Peyer's patch (tissue), 4 donors: ENCODE results near the gene GAK.

Experiments used
- POLR2A ChIP-seq, 2 donors: fragments of 450-650 bp; IDR thresholded peaks; one replicate each; pipeline ENCODE4 v1.5.1; 2017; ENCODE audit warnings: antibody characterized with exemption in 2 of 2, mild to moderate bottlenecking in 2 of 2, moderate library complexity in 2 of 2
- TF ChIP-seq, protein P1 (sequence below), 6 experiments: fragments of 450-650 bp in 4 of 6; fragments of 200-600 bp in 2 of 6; sonication (generic) in 1 of 6; IDR thresholded peaks; one replicate each; pipeline ENCODE4 v1.5.1; 2017 to 2019; ENCODE audit warnings: antibody characterized with exemption in 6 of 6, mild to moderate bottlenecking in 3 of 6, moderate library complexity in 1 of 6

DNA sequence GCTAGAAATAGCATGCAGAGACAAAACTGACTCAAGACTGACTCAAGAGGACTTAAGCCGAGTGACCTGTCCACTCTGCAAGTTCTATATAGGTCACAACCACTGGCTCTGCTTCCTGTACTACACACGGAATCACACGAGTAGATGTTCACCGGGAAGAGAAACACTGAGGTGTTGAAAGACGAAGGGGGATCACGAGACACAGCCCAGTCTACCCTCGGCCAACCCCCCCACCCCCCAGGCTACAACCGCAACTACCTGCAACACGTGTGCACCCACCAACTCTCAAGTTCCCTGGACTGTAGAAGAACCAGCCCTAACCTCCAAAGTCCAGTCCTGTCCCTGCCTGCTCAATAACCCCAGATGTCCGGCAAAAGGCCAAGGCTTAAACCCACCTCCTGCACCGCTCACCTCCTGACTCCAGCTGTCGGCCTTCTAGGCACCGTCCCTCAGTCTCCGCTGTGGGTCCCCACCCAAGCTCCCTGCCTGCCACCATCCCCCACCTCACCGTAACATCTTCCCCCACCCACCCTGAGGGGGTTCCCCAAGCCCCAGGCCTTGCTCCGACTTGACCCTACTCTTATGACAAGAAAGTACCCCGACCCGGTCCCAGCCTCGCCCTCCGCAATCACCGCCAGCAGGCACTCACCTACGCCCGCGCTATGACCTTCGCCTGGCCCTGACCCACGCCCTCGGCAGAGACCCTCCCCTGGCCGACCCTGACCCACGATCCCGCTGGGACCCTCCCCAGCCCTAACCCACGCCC lies 739 bp downstream of the GAK start:
- TF ChIP-seq, protein P1, sequence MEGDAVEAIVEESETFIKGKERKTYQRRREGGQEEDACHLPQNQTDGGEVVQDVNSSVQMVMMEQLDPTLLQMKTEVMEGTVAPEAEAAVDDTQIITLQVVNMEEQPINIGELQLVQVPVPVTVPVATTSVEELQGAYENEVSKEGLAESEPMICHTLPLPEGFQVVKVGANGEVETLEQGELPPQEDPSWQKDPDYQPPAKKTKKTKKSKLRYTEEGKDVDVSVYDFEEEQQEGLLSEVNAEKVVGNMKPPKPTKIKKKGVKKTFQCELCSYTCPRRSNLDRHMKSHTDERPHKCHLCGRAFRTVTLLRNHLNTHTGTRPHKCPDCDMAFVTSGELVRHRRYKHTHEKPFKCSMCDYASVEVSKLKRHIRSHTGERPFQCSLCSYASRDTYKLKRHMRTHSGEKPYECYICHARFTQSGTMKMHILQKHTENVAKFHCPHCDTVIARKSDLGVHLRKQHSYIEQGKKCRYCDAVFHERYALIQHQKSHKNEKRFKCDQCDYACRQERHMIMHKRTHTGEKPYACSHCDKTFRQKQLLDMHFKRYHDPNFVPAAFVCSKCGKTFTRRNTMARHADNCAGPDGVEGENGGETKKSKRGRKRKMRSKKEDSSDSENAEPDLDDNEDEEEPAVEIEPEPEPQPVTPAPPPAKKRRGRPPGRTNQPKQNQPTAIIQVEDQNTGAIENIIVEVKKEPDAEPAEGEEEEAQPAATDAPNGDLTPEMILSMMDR (IDR thresholded peaks at IDR 0.05), result no peak
- TF ChIP-seq POLR2A (IDR thresholded peaks at IDR 0.05), result peak in 1 of 2 donors; percentile 15
